GM19463 (cell line): ENCODE data around the gene SDHB.

Source experiments
- ATAC-seq: cut with Tn5 transposase; IDR thresholded peaks from one replicate; pipeline ENCODE4 v1.9.1; 2021; ENCODE audit warnings: mild to moderate bottlenecking, moderate library complexity; ENCODE audit not compliant: unreplicated experiment

Gene SDHB

DNA sequence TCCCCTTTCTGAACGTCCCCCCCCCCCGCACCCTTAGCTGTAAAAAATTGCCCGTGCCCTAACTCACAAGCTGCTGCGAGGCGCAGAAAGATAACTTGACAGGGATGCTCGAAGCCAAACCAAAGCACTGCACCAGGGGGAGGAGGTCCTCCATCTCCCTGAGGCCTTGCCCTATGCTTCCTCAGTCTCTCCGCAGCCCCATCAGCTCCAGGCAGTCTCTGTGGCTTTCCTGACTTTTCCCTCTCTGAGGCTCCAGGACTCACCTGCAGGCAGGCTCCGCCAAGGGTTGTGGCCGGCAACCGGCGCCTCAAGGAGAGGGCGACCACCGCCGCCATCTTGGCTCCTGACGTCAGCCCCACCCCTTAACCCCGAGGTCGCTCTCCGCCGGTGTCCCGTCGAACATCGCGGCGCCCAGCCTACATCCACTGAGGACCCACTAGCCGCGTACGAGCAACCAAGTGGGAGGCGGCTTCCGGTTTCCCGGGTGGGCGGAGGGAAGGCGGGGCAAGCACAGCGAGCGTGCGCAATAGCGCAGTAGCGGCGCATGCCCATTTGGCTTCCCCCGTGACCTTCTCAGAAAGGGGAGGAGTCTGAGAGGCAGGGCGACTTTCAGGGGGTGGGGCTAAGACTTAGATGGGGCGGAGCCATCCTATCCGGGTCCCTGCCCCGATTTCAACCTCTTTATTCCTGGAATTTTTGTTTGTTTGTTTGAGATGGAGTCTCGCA is at the start of gene SDHB:
Gene SDHB (minus strand): TSS at position 348 of the 726 bp plus-strand sequence. CDS start 13 bp downstream, at position 335.
- peak; percentile 97 for ATAC-seq

DNA sequence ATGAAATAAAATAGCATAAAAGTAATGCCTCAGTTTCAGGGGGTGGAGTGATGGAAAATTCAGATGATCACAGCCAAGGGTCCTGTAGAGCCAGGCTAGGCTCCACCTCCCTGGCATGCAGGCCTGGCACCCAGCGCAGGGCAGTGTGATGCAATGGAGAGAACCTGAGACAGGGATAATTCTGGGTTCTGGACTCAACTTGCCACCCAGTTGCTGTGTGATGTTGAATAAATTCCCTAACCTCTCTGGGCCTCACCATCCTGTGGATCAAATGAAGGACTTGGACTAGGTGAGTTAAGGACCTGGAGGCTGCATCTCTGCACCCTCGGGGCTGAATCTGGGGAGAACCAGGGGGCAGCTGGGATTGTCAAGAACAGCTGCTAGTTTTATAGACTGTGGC is 48.4 kb upstream of the SDHB start:
- ATAC-seq: no peak

GRCh38 chr1:17101261-17101660 is 47.4 kb upstream of the SDHB start:
- ATAC-seq: no peak

DNA sequence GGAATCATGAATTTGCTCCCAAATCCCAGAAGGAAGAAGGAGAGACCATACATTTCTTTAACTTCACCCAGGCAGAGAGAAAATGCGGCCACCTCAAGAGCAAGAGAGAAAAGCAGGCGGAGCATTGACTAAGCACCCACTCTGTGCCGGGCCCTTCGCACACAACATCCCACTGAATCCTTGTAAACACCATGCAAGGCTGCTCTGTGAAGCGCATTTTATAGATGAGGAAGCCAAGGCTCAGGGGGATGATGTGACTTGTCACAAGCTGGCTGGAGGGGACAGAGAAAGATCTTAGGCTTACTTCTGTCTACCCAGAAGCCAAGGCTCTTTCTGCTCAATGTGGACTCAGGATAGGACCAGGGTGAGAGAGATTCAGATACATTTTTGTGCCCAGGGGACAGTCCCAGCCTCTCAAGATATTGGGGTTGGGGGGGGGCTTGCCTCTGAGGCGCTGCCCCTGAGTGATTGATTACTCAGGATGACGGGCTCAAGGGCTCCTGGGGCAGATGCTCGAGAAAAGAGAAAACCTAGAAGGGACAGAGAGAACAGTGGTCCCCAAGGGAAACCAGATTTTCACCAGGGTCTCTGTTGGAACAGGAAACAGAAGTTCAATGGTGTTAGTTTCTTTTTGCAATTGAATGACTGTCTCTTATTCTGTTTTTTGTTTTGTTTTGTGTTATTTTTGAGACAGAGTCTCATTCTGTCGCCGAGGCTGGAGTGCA is 45.9 kb upstream of the SDHB start:
- ATAC-seq: no peak

DNA sequence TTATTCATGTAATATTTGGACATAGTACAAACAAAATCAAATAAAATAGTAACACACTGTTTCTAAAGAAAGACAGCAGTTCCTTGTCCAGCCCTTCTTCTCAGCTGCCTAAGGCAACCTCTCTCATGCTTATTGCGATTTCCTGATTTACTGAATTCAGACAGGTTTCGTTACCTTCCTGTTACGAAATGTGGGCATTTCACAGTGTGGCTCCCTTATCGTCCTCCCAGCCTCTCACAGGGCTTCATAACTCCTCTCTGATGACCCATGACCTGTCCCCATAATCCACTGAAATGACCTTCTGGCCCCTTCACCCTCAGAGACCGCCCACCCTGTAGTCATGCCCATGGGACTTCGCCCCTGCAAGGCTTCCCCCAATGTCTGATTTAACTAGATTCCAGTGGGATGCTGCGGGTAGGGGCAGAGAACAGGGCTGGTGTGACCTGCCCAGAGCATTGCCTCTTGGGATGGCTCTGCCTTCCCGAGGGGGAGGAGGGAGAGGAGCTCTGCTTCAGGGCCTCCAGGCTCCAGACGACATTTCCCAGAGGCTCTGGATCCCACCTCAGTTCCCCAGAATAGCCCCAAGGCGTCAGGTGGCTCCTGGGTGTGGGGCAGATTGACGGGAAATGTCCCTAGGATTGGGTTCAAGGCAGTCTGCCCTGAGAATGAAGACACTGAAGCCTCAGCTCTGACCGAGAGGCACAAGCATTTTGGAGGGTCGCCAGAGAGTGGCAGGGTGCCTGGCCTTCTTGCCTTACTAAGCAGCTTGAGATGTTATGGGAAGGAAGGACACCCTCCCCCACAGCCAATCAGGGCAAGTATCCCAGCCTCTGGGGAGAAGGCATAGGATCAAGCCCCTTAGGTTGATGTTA is 44.9 kb upstream of the SDHB start:
- no peak for ATAC-seq

DNA sequence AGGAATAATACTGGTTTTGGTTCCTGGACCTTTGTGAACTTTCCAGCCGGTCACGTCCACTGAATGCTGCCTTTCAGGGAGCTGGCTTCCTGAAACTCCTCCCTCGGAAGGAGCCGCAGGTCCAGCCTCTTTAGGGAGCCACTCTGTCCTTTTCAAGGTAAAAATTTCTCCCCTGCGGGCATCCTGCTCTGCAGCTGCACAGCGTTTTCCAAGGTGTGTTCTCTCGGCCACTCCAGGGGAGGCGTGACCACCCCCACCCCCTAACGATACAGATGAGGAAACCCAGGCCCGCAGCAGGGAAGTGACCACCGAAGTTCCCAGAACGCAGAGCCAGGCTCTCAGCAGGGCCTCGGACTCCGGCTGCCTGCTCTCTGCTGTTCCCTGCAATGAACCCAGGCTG is 44.0 kb upstream of the SDHB start:
- no peak for ATAC-seq

DNA sequence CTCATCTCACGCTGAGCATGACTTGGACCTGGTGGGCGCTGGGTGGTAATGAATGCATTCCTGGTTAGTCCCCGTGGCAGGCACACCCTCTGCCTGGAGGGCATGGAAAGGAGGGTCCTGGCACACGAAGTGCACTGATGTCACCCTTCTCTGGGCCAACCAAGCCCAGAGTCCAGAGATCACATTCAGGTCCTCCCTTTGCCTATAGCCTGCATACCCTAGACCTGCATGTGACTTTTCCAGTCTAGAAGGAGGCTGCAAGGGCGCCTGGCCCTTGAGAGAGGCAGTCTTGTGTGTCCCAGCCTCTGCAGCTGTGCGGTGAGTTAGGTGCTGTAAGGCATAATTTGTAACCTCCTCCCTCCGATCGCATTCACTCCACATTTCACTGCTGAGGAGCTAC is 43.3 kb upstream of the SDHB start:
- no peak for ATAC-seq

DNA sequence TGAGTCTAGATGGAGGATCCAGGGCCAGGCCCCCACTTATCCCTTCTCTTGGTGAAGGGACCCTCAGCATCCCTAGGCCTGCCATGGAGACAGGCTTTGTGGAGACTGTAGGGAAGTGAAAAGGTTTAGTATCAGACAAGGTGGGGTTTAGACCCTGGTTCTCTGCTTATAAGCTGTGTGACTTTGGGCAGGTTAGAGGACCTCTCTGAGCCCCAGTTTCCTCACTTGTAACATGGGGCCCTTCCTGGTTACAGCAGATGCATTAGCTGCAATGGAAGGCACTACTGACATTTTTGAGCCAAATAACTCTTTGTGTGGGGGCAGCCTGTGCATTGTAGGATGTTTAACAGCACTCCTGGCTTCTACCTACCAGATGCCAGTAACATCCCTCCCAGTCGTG is 42.8 kb upstream of the SDHB start:
- no peak for ATAC-seq

- ATAC-seq: no peak
Measured at GRCh38 chr1:17095141-17095540, 41.3 kb upstream of the SDHB start.

DNA sequence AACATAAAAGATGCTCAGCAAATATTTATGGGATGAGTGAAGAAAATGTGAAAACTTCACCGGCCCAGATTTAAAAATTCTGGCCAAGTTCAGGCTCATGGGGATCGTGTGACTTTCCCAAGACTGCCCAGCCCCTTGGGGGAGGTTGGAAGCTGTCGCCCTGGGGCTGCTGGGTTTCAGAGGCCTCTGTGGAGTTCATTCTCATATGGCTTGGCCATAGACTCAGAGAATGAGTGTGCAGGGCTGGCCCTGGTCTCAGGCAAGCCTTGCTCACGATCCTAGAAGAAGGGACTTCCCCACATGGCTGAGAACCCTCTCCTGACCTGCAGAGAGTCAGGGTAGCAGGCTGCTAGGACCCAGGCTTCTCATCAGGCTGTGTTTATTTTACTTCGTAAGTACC is 40.8 kb upstream of the SDHB start:
- no peak for ATAC-seq

DNA sequence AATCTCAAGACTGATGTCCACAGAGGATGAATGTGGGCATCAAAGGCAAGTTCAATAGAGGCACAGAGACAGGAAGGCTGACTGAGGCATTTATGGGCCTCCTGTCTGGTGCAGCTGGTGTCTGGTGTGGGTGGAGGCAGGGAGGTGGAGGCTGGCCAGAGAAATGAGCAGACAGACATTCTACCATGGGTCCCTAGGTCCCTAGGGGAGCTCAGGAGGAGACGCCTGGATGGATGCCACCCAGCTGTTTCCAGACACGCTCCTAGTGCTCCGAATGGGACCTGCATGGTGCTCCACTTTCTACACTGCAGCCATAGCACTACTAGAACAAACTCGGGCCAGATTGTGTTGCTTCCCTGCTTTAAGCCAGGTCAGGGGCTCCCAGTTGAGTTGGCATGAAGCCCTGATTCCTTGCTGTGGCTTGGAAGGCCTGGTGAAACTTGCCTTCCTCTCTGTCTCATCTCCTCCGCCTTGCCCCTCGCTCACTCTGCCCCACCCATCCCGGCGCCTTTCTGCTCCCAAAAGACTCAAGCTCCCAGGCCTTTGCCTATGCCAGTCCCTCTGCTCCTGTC is 40.1 kb upstream of the SDHB start:
- no peak for ATAC-seq

DNA sequence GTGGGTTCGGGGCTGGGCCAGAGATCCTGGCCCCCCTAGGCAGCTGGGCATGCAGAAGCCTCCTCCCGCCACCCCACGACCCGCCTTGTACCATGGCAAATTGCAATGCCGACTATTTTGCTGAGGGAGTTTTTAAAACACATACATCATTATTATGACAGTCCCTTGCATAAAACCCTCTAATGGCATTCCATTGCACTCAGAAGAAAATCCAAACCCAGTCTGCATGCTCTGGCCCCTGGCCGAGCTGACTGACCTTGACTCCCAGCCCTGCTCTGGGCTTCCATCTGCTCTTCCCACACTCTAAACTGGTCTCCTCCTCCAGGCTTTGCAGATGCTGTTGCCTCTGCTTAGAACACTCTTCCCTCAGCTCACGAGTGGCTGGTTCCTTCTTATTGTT is 37.4 kb upstream of the SDHB start:
- ATAC-seq: no peak

GRCh38 chr1:17089506-17089905 is 35.7 kb upstream of the SDHB start:
- no peak for ATAC-seq

DNA sequence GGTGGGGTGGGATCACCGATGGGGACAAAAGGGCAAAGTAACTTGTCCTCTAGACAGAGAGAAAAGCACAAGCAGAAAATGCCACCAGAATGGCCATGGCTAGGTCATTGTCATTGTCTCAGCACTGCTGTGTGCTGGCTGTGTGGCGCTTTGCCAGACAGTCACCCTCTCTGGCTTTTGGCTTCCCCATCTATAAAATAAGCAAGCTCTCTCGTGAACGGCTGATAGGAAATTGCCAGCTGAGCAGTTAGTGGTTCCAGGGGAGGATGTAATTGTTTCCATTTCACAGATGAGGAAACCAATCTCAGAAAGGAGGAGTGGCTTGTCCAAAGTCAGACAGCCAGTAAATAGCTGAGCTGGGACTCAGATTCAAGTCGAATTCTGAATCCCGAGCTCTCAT is 32.9 kb upstream of the SDHB start:
- no peak for ATAC-seq

DNA sequence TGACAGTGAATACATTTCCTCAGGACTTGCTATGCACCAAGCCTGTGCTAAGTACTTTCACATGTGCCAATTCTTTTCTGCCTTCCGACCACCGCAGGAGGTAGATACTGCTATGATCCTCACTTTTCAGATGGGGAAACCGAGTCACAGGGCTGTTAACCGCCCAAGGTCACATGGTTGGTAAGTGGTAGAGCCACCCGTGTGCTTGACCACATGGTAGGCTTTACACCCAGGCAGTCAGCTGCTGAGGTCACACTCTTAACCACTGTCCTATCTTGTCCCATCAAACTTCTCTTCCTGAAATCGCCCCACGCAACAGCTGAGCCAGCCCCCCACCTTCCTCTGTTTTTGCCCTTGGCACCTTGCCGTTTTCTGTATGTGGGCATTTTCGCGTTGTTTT is 31.0 kb upstream of the SDHB start:
- no peak for ATAC-seq

DNA sequence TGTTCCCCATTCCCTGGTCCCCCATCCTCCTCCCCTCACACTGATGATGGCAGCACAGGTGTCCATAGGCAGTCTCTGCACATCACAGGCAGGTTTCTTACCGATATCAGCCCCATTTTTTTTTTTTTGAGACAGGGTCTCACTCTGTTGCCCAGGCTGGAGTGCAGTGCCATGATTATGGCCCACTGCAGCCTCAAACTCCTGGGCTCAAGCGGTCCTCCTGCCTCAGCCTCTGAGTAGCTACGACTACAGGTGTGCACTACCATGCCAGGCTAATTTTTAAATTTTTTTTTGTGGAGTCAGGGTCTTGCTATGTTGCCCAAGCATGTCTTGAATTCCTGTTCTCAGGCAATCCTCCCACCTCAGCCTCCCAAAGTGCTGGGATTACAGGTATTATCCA is 28.9 kb upstream of the SDHB start:
- ATAC-seq: no peak

- ATAC-seq: no peak
Measured at GRCh38 chr1:17081439-17081838, 27.6 kb upstream of the SDHB start.

- ATAC-seq: no peak
Measured at GRCh38 chr1:17080880-17081279, 27.0 kb upstream of the SDHB start.

DNA sequence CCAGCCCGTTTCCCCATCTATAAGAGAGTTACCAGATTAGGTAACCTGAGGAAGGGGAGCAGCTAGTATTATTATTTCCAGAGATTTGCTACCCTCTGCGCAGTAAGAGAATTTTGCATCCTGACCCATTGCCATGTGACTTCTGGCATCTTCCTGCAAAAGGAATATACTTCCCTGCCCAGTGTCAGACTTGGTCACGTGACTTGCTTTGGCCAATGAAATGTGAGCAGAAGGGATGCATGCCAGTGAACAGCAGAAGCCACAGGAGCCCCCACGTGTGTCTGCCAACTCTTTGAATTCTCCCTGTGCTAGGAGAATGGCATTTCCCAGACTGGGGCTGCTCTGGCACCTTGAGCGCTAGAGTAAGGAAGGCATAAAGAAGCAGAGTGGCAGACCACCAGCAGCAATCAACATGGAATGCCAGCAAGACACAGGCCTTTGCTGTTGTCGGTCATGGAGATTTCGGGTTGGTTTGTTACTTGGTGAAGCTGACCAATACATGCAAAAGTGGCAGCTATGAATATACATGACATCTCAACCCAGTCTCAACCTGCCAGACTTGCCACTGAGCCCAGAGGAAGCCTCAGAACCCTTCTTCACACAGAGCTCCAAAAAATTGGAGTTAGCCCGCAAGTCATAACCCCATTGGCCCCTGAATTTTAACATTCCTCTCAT is 26.4 kb upstream of the SDHB start:
- ATAC-seq: no peak

GRCh38 chr1:17078991-17079868 is 25.4 kb upstream of the SDHB start:
- no peak for ATAC-seq
